HCT116 (cell line): ENCODE measurements around the gene DMD.

ENCODE experiments used
- CEBPB ChIP-seq: IDR thresholded peaks from 2 replicates; pipeline ENCODE4 v1.6.1; 2012; ENCODE audit warnings: low read depth
- CTCF ChIP-seq, 3 experiments: fragments of 200-600 bp in 1 of 3; sonication (generic) in 1 of 3; IDR thresholded peaks in 2 of 3; conservative IDR thresholded peaks in 1 of 3; 2 replicates each; pipeline ENCODE4 v1.5.1; 2012 to 2017; ENCODE audit warnings: low read depth in 2 of 3, low read length in 2 of 3, antibody characterized with exemption in 1 of 3, borderline replicate concordance in 1 of 3, control low read depth in 1 of 3, mild to moderate bottlenecking in 1 of 3, mixed read lengths in 1 of 3, mixed run types in 1 of 3, moderate library complexity in 1 of 3; ENCODE audit not compliant: insufficient read depth in 1 of 3
- EGR1 ChIP-seq: IDR thresholded peaks from 2 replicates; pipeline ENCODE4 v1.6.1; 2012; ENCODE audit warnings: low read depth
- ELF1 ChIP-seq: IDR thresholded peaks from 2 replicates; pipeline ENCODE4 v1.6.1; 2012; ENCODE audit warnings: low read depth, borderline replicate concordance
- EZH2 ChIP-seq: fragments of 200-600 bp; sonication (generic); IDR thresholded peaks from 2 replicates; pipeline ENCODE4 v1.6.1; 2017; ENCODE audit warnings: antibody characterized with exemption, mixed run types
- EZH2phosphoT487 ChIP-seq: fragments of 200-600 bp; IDR thresholded peaks from 2 replicates; pipeline ENCODE4 v1.6.1; 2018; ENCODE audit warnings: antibody characterized with exemption, borderline replicate concordance
- POLR2A ChIP-seq: IDR thresholded peaks from 2 replicates; pipeline ENCODE4 v1.7.0; 2011; ENCODE audit warnings: borderline replicate concordance; ENCODE audit not compliant: insufficient read depth, insufficient read length; ENCODE audit errors: extremely low read depth
- POLR2AphosphoS5 ChIP-seq: IDR thresholded peaks from 2 replicates; pipeline ENCODE4 v1.6.1; 2011; ENCODE audit warnings: mild to moderate bottlenecking, low read depth, low read length, moderate library complexity
- RAD21 ChIP-seq: IDR thresholded peaks from 2 replicates; pipeline ENCODE4 v1.6.1; 2012; ENCODE audit warnings: low read depth, mild to moderate bottlenecking
- REST ChIP-seq: IDR thresholded peaks from 2 replicates; pipeline ENCODE4 v1.6.1; 2012; ENCODE audit warnings: low read depth
- TCF7L2 ChIP-seq: IDR thresholded peaks from 2 replicates; pipeline ENCODE4 v1.7.0; 2011; ENCODE audit warnings: borderline replicate concordance, inconsistent platforms; ENCODE audit not compliant: insufficient read depth, insufficient read length; ENCODE audit errors: extremely low read depth
- ZFX ChIP-seq: fragments of 450-650 bp; IDR thresholded peaks from 2 replicates; pipeline ENCODE4 v1.6.1; 2017
- ZNF274 ChIP-seq: fragments of 200-500 bp; sonication (Bioruptor generic); IDR thresholded peaks from 2 replicates; pipeline ENCODE4 v1.6.1; 2014; ENCODE audit warnings: mild to moderate bottlenecking, low read depth, low read length, inconsistent platforms

DNA sequence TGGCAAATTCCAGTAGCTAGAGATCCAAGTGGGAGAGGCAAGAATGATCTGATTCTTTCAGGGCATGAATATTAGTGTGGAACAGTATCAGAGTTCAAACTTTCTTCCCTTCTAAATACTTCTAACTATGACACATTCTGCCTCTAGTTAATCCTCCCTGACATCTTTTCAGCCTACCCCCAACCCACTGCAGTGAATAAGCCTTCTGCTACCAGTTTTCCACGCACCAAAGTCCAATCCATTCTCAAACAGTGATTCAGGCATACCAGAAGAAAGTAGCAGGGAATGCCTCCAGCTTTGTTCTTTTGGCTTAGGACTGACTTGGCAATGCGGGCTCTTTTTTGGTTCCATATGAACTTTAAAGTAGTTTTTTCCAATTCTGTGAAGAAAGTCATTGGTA is 1984.1 kb downstream of the DMD start:
- TF ChIP-seq CTCF (IDR thresholded peaks at IDR 0.05 in 2 of 3, conservative IDR thresholded peaks at IDR 0.05 in 1 of 3; ENCODE audit: borderline replicate concordance in 1 of 3, insufficient read depth in 1 of 3, low read depth in 2 of 3, low read length in 2 of 3) (no peak), EZH2phosphoT487 (no peak), RAD21 (no peak), POLR2A (no peak), POLR2AphosphoS5 (no peak), REST (no peak), EGR1 (no peak), TCF7L2 (no peak), ELF1 (no peak), EZH2 (no peak), ZFX (no peak), CEBPB (no peak), ZNF274 (no peak)
